Measurements from ENCODE around the gene GJB2.

DNA sequence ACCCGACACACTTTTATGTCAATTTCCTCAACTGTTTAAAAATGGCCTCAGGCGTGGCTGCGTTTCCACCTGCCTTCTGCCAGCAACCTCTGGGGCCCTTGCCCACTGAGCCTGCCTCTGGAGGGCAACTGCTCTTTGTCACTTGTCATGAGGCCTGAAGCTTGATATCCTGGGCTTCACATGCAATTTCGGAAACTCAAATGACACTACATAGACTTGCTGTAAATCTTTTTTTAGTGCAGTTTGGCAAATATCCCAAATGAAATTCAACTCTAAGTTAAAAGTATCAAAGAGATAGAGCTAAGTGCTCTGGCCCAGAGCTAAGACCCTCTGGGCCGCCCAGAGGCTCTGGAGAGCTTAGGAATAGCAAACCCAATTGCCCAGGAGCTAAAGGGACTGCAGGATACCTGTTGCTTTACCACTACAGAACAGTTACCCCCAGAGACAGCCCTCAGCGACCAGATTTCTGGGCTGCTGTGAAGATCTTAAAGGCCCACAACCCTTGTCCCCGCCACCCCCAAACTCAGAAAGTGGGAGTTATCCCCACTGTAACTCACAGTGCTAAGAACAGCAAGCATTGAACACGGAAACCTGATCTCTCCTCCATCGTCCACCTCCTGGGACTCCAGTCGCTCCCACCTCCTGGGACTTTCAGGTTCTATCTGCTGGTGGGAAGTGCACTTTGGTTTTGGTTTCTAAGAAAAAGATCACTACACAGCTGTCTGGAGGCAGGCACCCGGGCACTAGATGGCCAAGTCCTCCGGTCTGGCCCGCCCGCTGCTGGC, 51.3 kb downstream of the GJB2 start:
- TF ChIP-seq, protein P1, sequence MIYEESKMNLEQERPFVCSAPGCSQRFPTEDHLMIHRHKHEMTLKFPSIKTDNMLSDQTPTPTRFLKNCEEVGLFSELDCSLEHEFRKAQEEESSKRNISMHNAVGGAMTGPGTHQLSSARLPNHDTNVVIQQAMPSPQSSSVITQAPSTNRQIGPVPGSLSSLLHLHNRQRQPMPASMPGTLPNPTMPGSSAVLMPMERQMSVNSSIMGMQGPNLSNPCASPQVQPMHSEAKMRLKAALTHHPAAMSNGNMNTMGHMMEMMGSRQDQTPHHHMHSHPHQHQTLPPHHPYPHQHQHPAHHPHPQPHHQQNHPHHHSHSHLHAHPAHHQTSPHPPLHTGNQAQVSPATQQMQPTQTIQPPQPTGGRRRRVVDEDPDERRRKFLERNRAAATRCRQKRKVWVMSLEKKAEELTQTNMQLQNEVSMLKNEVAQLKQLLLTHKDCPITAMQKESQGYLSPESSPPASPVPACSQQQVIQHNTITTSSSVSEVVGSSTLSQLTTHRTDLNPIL (CRISPR knock-in tag; IDR thresholded peaks at IDR 0.05; ENCODE audit: low read depth) = no peak
- TF ChIP-seq TOX (CRISPR knock-in tag; IDR thresholded peaks at IDR 0.05; ENCODE audit: borderline replicate concordance) (no peak), ISL1 (CRISPR knock-in tag; IDR thresholded peaks at IDR 0.05) (no peak), ARNTL (CRISPR knock-in tag; IDR thresholded peaks at IDR 0.05; ENCODE audit: borderline replicate concordance, low read depth) (no peak), RARB (CRISPR knock-in tag; IDR thresholded peaks at IDR 0.05) (no peak), SNAI2 (CRISPR knock-in tag; IDR thresholded peaks at IDR 0.05) (no peak), ZFP30 (CRISPR knock-in tag; IDR thresholded peaks at IDR 0.05) (no peak), ZNF565 (CRISPR knock-in tag; conservative IDR thresholded peaks at IDR 0.05; ENCODE audit: low read depth) (no peak), ZNF70 (CRISPR knock-in tag; IDR thresholded peaks at IDR 0.05) (no peak)
- TF ChIP-seq, protein P2, sequence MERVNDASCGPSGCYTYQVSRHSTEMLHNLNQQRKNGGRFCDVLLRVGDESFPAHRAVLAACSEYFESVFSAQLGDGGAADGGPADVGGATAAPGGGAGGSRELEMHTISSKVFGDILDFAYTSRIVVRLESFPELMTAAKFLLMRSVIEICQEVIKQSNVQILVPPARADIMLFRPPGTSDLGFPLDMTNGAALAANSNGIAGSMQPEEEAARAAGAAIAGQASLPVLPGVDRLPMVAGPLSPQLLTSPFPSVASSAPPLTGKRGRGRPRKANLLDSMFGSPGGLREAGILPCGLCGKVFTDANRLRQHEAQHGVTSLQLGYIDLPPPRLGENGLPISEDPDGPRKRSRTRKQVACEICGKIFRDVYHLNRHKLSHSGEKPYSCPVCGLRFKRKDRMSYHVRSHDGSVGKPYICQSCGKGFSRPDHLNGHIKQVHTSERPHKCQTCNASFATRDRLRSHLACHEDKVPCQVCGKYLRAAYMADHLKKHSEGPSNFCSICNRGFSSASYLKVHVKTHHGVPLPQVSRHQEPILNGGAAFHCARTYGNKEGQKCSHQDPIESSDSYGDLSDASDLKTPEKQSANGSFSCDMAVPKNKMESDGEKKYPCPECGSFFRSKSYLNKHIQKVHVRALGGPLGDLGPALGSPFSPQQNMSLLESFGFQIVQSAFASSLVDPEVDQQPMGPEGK (CRISPR knock-in tag; IDR thresholded peaks at IDR 0.05; ENCODE audit: borderline replicate concordance) = no peak
